Inflammatory macrophage (primary cell): ENCODE results near the gene OTUD1.
"Not testable (repeated sequence)": the region's sequence is repeated elsewhere in the genome, so short reads cannot be mapped to it uniquely, and the experiment has no call there.

Source experiments
- DNase-seq, 2 donors: peaks; one replicate each; pipeline ENCODE4 v3.0.0-alpha.2; 2020 to 2022
- total RNA-seq, 18 experiments: gene quantifications; one replicate each; lab custom pipeline; 2026; ENCODE audit warnings: mixed read lengths in 6 of 18, inconsistent platforms in 2 of 18; lab: John Stamatoyannopoulos, UW

OTUD1 gene, protein sequence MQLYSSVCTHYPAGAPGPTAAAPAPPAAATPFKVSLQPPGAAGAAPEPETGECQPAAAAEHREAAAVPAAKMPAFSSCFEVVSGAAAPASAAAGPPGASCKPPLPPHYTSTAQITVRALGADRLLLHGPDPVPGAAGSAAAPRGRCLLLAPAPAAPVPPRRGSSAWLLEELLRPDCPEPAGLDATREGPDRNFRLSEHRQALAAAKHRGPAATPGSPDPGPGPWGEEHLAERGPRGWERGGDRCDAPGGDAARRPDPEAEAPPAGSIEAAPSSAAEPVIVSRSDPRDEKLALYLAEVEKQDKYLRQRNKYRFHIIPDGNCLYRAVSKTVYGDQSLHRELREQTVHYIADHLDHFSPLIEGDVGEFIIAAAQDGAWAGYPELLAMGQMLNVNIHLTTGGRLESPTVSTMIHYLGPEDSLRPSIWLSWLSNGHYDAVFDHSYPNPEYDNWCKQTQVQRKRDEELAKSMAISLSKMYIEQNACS
- total RNA-seq = 10.5 to 306 (median 21.9) reads per million in 18 experiments

DNA sequence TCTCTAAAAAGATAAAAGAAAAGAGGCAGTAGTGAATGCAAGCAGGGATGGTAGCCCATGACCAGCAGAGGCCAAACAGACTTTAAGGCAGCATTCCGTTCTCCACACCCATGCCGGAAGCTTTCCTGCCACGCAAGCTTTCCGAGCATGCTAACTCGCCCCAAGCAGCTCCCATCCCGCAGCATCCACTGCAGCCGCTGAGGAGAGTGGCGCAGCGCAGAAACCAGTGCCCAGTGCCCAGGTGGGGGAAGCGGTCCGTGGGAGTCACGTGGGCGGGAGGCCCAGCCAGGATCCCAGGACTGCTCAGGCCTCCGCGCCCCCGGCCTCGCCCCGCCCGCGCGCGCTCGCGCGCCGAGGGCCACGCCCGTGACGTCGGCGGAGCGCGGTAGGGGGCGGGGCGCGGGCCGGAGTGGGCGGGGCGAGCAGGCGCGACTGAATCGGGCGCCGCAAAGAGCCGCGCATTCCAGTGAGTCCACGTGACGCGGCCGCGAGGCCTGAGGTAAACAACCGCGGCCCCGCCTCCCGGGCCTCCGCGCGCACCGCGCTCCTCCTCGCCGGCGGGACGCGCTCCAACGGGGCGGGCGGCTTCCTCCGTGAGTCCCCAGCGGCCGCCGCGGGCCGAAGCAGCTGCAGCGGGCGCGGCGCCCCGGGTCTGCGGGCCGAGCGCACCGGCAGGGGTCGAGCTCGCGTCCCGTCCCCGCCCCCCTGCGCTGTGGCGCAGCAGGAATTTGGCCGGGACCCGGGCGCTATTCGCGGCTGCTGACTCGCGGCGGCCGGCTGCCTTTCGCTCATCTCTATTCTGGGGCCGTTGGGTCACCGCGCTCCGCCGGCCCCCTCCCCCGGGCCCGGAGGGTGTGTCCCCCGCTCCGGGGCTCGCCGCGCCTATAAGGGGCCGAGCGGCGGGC, at the start of gene OTUD1:
TSS of gene OTUD1 (plus strand) at position 529 of the 905 bp plus-strand sequence. CDS start 383 bp downstream, outside the sequence.
- DNase-seq = peak; percentile 95 to 97

DNA sequence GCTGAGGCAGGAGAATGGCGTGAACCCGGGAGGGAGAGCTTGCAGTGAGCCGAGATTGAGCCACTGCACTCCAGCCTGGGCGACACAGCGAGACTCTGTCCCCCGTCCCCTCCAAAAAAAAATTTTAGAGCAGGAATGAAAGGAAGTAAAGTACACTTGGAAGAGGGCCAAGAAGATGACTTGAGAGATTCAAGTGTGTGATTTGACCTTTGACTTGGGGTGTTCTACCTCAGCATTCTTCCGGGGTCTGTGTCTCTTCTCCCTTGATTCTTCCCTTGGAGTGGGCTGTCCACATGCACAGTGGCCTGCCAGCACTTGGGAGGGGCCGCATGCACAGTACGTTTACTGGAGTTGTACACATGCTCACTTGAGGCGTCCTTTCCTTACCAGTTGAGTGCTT, 48.5 kb upstream of the OTUD1 start:
- DNase-seq = not testable (repeated sequence)

DNA sequence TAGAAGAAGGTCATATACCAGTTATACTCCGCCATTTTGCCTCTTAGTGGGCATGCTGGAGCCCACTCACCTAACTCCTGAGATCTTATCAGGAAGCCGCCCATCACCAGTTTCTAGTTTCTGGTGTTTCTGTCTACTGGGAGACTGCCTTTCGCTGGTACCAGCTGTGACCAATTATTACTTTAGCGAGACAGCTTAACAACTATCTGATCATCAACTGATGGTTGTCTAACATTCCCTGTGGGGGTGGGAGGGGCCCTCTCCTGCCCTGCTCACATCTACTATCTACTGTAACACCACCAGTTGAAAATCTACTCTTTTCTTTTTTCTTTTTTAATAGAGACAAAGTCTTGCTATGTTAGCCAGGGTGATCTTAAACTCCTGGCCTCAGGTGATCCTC, 48.1 kb upstream of the OTUD1 start:
- DNase-seq = no peak

DNA sequence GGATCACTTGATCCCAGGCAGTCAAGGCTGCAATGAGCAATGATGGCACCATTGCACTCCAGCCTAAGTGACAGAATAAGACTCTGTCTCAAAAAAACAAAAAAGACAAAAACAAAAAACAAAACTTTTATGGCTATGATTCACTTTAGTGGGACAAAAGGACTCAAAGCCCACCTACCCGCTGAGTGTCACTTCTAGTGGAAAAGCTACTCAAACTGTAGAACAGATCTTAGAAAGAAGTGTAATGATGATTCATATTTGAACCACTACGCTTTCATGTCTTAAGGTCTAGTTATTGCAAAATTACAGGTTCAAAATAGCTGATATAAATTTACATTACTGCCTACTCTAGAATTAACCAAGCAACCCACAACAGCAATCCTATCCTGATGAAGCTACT, 47.1 kb upstream of the OTUD1 start:
- DNase-seq = no peak

DNA sequence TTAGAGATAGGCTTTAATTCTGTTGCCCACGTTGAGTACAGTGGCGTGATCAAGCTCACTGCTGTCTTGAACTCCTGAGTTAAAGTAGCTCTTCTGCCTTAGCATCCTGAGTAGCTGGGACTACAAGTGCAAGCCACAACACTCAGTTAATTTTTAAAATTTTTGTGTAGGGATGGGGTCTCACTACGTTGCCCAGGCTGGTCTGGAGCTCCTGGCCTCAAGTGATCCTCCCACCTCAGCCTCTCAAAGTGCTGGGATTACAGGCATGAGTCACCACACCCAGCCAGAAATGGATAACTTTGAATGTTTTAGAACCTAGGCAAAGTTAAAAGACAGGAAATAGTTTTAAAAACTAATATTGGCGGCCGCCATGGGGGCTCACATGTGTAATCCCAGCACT, 43.9 kb upstream of the OTUD1 start:
- no peak for DNase-seq

DNA sequence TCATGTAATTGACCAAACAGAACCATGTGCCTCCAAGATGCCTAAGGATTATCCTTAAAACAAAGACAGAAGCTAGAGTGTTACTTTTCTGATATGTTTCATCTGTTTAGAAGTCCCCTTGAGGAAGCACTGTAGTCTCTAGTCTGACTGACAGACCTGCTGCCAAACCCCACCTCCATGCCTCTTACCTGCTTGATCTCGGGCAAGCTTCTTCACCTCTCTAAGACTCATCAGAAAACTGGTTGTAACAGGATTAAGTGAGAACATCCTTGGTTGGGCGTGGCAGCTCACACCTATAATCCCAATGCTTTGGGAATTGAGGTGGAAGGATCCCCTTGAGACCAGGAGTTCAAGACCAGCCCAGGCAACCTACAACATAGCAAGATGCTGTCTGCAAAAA, 42.2 kb upstream of the OTUD1 start:
- DNase-seq = no peak

DNA sequence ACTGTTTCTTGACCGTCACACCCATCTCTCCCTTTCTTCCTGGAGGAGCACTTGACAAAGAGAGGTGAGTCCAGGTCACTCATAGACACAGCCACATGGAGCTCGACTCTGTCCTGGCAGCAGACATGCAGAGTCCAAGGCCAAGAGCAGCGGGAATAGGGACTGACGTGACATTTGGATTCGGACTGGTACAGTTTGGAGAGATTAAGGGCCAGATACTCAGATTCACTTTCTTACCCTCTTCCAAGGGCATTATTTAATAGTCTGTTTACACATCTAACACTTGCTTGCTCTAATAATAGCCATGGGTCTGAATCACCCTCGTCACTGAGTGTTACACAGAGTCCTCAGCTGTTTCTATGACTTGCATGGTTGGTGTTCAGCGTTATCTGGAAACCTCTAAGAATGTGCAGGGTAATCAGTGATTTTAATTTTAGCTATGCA, 39.2 kb upstream of the OTUD1 start:
- no peak for DNase-seq

DNA sequence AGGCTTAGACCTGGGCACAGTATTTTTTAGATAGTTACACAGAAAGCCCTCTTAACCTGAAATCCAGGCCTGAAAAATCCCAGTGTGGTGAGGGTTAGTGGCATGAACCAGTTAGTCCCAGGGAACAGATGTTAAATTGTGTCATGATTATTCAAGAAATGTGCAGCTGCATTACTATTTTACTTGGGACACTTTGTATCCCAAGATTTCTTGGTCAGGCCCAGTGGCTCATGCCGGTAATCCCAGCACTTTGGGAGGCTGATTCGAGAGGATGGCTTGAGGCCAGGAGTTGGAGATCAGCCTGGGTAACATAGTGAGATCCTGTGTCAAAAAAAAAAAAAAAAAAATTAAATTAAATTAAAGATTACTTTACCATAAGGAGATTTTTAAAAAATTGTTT, 36.0 kb upstream of the OTUD1 start:
- DNase-seq = no peak

DNA sequence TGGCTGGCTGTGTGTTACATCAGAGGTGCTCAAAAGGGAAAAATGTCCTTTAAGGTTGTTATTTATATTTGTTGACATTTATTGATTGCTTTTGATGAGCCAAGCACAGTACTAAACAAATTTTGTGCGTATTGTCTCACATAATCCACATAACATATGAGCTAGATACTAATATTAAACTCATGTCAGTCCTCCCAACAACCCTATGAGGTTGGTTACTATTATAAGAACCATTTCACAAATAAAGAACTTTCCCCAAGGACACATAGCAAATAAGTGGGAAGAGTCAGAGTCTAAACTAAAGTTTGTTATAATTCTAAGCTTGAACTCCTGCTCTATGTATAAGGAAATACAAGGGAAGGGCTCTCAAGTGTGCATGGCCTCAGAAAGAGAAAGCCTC, 35.6 kb upstream of the OTUD1 start:
- no peak for DNase-seq

DNA sequence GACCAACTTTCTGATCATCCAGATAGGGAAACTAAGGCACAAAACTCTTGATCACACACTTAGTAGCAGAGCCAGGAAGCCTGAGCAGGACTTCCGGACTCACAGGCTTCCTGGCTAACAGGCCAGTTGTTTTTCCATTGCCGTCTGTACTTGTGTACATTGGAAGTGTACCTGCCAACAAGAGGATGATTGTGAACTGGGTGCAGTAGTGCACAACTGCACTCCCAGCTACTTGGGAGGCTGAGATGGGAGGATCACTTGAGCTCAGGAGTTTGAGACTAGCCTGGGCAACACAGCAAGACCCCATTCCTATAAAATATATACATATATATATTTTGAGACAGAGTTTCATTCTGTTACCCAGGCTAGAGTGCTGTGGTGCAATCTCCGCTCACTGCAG, 35.2 kb upstream of the OTUD1 start:
- DNase-seq = no peak

DNA sequence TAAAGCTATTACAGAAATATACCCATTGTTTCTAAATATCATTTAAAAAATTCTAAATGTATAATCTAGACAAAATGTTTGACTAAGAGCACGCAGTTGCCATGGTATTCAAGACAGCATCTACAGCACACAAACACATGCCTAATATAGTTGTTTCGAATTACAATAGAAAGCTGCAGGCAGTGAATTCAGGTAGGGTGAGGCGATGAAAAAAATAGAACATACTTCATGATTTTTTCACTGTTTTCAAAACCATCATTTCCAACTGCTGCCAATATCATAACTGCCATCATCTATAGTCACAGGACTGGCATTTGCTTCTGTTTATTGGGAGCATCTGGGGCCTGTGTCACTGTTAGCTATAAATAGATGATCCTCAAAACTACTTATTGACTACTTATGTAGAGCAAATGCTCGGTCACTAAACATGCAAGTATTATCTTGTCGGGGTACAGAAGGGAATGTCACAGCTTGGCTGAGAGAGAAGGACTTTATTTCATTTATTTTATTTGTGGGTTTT, 34.4 kb upstream of the OTUD1 start:
- DNase-seq = no peak

DNA sequence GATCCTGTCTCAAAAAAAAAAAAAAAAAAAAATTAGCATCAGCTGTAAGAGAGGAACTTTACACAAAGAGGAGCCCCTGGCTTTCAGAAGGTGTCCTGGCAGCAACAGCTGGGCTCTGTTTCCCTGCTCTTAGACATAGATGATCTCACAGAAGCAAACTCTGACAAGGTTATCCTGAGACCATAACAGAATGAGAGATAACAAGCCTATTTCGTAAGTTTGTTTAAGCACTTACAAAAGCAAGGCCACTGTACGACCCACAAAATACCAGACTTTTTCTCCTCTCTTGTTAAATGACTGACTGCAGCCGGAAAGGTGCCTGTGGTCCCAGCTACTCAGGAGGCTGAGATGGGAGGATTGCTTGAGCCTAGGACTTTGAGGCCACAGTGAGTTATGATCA, 33.3 kb upstream of the OTUD1 start:
- DNase-seq = no peak

DNA sequence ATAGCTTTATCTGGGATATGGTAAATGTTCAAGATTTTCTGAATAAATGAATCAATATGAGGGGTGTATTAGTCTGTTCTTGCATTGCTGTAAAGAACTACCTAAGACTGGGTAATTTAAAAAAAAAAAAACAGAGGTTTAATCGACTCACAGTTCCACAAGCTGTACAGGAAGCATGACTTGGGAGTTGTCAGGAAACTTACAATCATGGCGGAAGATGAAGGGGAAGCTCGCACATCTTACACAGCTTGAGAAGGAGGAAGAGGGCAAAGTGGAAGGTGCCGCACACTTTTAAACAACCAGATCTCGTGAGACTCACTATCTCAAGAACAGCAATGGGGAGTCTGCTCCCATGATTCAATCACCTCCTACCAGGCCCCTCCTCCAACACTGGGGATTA, 32.5 kb upstream of the OTUD1 start:
- peak; percentile 14 to 39 for DNase-seq

DNA sequence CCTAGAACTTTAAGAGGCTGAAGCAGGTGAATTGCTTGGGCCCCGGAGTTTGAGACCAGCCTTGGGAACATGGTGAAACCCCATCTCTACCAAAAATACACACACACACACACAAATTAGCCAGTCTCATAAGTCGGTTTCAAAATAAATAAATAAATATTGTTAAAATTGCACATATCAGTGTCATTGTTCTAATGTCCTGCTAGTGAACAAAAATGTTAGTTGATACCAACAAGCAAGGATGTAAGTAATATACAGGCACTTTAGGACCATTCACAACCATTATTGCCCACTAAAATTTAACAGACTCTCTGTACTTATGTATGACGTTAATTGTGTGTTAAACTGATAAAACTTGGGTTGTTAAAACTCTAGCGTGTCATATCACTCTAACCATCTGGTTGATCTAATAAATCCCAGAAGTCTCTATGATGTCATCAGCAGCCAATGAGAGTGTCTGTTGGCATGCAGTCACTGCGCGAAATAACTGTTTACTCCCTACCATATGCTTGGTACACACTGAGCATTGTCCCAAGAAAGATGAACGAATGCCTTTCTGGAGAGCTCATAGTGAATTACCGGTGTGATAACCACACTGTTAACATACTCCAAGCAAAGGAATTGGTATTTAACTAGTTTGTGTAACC, 30.4 kb upstream of the OTUD1 start:
- DNase-seq = no peak

DNA sequence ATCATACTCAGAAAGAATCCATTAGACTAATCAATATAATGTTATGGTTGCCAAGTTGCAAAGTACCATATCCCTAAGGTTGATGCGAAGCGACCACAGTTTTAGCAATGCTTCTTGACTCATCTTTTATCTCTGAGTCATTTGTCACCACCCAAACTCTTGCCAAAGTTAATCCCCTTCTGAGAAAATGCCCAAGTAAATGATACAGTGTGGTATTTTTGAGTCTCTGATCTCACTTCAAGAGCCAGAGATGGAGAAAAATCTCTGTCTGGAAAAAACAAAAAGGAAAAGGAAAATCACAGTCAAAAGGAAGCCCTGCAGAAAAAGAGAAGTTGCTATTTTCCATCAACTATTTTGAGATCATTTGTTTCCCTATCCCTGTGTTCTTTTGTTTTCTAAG, 26.7 kb upstream of the OTUD1 start:
- DNase-seq = peak; percentile 83 to 89

DNA sequence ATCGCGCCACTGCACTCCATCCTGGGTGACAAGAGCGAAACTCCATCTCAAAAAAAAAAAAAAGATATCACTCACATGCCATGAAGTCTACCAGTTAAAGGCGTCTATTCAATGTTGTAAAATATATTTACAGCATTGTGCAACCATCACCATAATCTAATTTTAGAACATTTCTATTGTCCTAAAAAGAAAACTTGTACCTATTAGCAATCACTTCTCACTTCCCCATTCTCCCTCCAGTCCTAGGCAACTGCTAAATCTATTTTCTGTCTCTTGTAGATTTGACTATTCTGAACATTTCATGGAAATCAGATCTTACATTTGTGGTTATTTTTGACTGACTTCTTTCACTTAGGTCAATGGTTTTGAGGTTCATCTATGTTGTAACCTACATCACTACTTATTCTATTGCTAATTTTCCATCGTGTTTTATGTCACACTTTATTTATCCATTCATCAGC, 25.2 kb upstream of the OTUD1 start:
- DNase-seq = peak; percentile 44 to 88

DNA sequence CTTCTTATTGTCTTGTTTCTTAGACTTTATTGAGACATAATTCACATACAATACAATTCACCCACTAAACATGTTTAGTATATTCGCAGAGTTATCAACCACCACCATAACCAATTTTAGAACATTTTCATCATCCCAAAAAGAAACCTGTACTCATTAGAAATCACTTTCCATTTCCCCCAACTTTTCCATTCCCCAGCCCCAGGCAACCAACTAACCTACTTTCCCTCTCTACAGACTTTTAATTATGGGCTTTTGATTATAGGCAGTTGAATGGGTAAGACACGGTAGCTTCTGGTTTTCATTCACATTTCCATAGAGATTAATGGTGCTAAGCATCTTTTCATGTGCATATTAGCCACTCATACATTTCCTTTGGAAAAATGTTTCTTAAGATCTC, 24.2 kb upstream of the OTUD1 start:
- DNase-seq = no peak

DNA sequence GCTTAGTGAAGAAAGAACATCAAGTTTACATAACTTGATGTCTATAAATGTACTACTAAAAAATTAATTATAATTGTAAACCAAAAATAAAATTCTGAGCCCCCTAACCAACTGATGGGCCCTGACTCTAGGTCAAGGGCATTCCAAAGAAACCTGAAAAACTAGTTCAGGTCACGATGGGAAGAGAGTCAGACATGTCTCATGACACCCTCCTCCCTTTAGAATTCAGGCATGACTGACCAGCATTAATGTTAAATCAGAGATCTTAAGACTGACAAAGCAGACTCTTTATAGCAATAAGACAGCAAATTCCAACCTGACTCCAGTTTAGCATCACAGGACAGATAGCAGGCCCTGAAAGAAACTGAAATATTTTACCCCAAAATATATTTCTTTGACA, 21.6 kb upstream of the OTUD1 start:
- DNase-seq = no peak

DNA sequence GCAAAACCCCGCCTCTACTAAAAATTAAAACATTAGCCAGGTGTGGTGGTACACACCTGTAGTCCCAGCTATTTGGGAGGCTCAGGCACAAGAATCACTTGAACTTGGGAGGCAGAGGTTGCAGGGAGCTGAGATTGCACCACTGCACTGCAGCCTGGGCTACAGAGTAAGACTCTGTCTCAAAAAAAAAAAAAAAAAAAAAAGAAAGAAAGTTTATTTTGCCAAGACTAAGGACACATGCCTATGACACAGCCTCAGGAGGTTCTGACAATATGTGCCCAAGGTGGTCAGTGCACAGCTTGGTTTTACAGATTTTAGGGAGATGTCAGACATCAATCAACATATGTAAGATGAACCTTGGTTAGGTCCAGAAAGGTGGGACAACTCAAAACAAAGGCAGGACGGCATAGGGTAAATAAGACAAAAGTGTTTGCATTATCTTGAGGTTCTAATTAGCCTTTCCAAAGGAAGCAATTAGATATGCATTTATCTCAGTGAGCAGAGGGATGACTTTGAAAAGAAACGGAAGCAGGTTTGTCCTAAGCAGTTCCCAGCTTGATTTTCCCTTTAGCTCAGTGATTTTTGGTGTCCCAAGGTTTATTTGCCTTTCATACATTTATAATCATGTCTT, 20.7 kb upstream of the OTUD1 start:
- no peak for DNase-seq

DNA sequence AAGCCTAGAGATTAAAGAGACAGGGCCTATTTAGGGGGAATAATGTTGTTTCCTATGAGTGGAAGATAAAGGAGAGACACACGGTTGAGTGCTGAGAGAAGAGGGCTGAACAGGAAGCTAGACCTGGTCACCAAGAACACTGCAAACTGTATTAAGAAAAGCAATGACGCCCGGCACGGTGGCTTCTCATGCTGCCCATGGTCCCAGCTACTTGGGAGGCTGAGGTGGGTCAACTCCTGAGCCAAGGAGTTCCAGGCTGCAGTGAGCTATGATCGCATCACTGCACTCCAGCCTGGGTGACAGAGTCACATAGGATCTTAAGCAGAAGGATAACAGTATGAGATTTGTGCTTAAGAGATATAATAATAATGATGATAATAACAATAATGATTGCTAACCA, 19.7 kb upstream of the OTUD1 start:
- no peak for DNase-seq

DNA sequence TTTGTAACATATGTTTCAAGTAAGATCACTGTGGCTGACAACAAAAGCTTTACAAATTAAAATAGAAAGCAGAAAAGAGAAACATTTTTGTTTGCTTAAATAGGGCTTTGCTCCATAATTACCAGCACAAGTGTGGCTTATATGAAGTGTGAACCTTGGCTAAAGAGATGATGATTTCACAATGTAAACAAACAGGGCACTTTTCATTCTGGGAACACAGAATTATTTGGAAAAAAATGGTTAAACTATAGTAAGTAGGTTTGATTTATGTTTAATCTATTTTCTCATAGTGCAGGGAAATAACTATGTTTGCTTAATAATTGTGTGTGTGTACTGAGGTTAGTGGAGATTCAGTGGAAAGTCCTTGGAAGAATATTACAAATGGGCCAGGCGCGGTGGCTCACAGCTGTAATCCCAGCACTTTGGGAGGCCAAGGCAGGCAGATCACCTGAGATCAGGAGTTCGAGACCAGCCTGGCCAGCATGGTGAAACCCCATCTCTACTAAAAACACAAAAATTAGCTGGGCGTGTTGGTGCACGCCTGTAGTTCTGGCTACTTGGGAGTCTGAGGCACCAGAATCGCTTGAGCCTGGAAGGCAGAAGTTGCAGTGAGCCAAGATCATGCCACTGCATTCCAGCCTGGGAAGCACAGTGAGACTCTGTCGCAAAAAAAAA, 19.1 kb upstream of the OTUD1 start:
- no peak for DNase-seq

DNA sequence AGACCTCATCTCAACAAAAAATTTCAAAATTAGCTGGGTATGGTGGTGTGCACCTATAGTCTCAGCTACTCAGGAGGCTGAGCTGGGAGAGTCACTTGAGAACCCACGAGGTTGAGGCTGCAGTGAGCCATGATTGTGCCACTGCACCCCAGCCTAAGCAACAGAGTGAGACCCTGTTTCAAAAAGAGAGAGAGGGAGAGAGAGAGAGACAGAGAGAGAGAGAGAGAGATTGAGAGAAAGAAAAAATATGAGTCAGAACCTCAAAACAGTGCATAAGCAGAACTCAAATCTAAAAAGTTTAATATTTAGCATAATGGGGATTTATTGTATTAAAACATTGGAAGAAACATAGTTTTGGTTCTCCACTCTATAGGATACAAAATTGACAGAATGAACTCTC, 17.5 kb upstream of the OTUD1 start:
- no peak for DNase-seq
